Ishikawa (cell line): Measurements from ENCODE around the gene SMCHD1.

ENCODE experiments used
- CEBPB ChIP-seq: IDR thresholded peaks from 2 replicates; pipeline ENCODE4 v1.6.1; 2012
- CREB1 ChIP-seq: IDR thresholded peaks from 2 replicates; pipeline ENCODE4 v1.6.1; 2012; ENCODE audit warnings: low read depth
- EGR1 ChIP-seq: IDR thresholded peaks from 2 replicates; pipeline ENCODE4 v1.6.1; 2012
- EP300 ChIP-seq: IDR thresholded peaks from 2 replicates; pipeline ENCODE4 v1.6.1; 2012; ENCODE audit warnings: borderline replicate concordance
- FOXM1 ChIP-seq: IDR thresholded peaks from 2 replicates; pipeline ENCODE4 v1.6.1; 2012; ENCODE audit warnings: low read depth, borderline replicate concordance
- MAX ChIP-seq: IDR thresholded peaks from 2 replicates; pipeline ENCODE4 v1.6.1; 2012
- NFIC ChIP-seq: IDR thresholded peaks from 2 replicates; pipeline ENCODE4 v1.6.1; 2012
- RAD21 ChIP-seq: IDR thresholded peaks from 2 replicates; pipeline ENCODE4 v1.6.1; 2012; ENCODE audit warnings: low read depth
- REST ChIP-seq: IDR thresholded peaks from 2 replicates; pipeline ENCODE4 v1.6.1; 2012; ENCODE audit warnings: low read depth, mild to moderate bottlenecking
- TAF1 ChIP-seq: IDR thresholded peaks from 2 replicates; pipeline ENCODE4 v1.6.1; 2012; ENCODE audit warnings: low read depth, mild to moderate bottlenecking
- TCF12 ChIP-seq: IDR thresholded peaks from 2 replicates; pipeline ENCODE4 v1.6.1; 2012; ENCODE audit warnings: low read depth
- TEAD4 ChIP-seq: IDR thresholded peaks from 2 replicates; pipeline ENCODE4 v1.6.1; 2012
- YY1 ChIP-seq: IDR thresholded peaks from 2 replicates; pipeline ENCODE4 v1.6.1; 2012; ENCODE audit warnings: low read depth
- ZBTB7A ChIP-seq: IDR thresholded peaks from 2 replicates; pipeline ENCODE4 v1.6.1; 2012; ENCODE audit warnings: low read depth
- TF ChIP-seq, protein P1 (sequence below): IDR thresholded peaks from 2 replicates; pipeline ENCODE4 v1.6.1; 2012

SMCHD1 gene

GRCh38 chr18:2716394-2717326 is 61.1 kb downstream of the SMCHD1 start:
- TF ChIP-seq REST (no peak), ZBTB7A (no peak), RAD21 (no peak), YY1 (no peak), FOXM1 (no peak), TAF1 (no peak)

- TF ChIP-seq TEAD4 (no peak), MAX (no peak), NFIC (no peak), ZBTB7A (no peak), CREB1 (no peak), RAD21 (no peak), YY1 (no peak), REST (no peak), FOXM1 (no peak), TCF12 (no peak), TAF1 (no peak), EP300 (no peak), EGR1 (no peak), CEBPB (no peak)
- TF ChIP-seq, protein P1, sequence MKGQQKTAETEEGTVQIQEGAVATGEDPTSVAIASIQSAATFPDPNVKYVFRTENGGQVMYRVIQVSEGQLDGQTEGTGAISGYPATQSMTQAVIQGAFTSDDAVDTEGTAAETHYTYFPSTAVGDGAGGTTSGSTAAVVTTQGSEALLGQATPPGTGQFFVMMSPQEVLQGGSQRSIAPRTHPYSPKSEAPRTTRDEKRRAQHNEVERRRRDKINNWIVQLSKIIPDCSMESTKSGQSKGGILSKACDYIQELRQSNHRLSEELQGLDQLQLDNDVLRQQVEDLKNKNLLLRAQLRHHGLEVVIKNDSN = no peak
Observed at GRCh38 chr18:2717407-2717806, 61.9 kb downstream of the SMCHD1 start.

DNA sequence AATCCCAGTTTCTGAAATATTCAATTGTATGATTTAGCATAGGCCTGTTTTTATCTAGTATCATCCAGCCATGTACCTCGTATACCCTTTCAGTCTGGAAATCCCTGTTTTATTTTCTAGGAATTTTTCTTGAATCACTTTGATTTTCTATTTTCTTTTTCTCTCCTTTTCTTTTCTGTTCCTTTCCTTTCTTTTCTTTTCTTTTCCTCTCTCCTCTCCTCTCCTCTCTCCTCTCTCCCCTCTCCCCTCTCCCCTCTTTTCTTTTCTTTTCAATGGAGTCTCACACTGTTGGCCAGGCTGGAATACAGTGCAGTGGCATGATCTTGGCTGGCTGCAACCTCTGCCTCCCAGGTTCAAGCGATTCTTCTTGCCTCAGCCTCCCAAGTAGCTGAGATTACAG is 63.5 kb downstream of the SMCHD1 start:
- TF ChIP-seq CEBPB = no peak
- TF ChIP-seq FOXM1 = no peak
- TF ChIP-seq TCF12 = no peak
- TF ChIP-seq CREB1 = no peak
- TF ChIP-seq RAD21 = no peak
- no peak for TF ChIP-seq YY1
- no peak for TF ChIP-seq EP300
- TF ChIP-seq ZBTB7A = no peak
- no peak for TF ChIP-seq TAF1

GRCh38 chr18:2723207-2723606 is 67.7 kb downstream of the SMCHD1 start:
- no peak for TF ChIP-seq FOXM1
- no peak for TF ChIP-seq ZBTB7A
- TF ChIP-seq TCF12 = no peak
- no peak for TF ChIP-seq TEAD4
- TF ChIP-seq YY1 = no peak
- TF ChIP-seq MAX = no peak
- TF ChIP-seq NFIC = no peak
- TF ChIP-seq, protein P1 = no peak
- TF ChIP-seq TAF1 = no peak
- TF ChIP-seq CEBPB = no peak
- TF ChIP-seq RAD21 = no peak
- TF ChIP-seq REST = no peak
- TF ChIP-seq EGR1 = no peak
- no peak for TF ChIP-seq EP300
- TF ChIP-seq CREB1 = no peak
